RWPE1 (cell line): ENCODE results near the gene MICAL3.

Experiments used
- CTCF ChIA-PET: fragments of 350-600 bp; sonication (Branson Sonifier 250); formaldehyde crosslinking; extraction: SDS; loops from one replicate; lab custom pipeline; 2021; lab: Yijun Ruan, JAX
- POLR2A ChIA-PET: fragments of 400-600 bp; formaldehyde crosslinking; extraction: SDS; loops from one replicate; lab custom pipeline; 2020; ENCODE audit warnings: antibody characterized with exemption; ENCODE audit not compliant: low non-redundant PET; lab: Yijun Ruan, JAX
- DNase-seq: peaks from one replicate; pipeline ENCODE4 v3.0.0; 2012; ENCODE audit warnings: low spot score
- H3K27ac ChIP-seq: fragments of 450-650 bp; 2 replicates; pipeline ENCODE4 v1.5.1; 2017
- TF ChIP-seq, protein P1 (sequence below): fragments of 450-650 bp; conservative IDR thresholded peaks from 2 replicates; pipeline ENCODE4 v1.5.1; 2017; ENCODE audit warnings: low read depth, mild to moderate bottlenecking

MICAL3 gene

GRCh38 chr22:17803609-17804270 is 220.6 kb downstream of the MICAL3 start:
- TF ChIP-seq, protein P1, sequence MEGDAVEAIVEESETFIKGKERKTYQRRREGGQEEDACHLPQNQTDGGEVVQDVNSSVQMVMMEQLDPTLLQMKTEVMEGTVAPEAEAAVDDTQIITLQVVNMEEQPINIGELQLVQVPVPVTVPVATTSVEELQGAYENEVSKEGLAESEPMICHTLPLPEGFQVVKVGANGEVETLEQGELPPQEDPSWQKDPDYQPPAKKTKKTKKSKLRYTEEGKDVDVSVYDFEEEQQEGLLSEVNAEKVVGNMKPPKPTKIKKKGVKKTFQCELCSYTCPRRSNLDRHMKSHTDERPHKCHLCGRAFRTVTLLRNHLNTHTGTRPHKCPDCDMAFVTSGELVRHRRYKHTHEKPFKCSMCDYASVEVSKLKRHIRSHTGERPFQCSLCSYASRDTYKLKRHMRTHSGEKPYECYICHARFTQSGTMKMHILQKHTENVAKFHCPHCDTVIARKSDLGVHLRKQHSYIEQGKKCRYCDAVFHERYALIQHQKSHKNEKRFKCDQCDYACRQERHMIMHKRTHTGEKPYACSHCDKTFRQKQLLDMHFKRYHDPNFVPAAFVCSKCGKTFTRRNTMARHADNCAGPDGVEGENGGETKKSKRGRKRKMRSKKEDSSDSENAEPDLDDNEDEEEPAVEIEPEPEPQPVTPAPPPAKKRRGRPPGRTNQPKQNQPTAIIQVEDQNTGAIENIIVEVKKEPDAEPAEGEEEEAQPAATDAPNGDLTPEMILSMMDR: no peak
- ChIA-PET POLR2A (no interaction called here), CTCF (no interaction called here)
- peak overlapping the region; percentile 21 for H3K27ac ChIP-seq
- DNase-seq: peak; percentile 13

DNA sequence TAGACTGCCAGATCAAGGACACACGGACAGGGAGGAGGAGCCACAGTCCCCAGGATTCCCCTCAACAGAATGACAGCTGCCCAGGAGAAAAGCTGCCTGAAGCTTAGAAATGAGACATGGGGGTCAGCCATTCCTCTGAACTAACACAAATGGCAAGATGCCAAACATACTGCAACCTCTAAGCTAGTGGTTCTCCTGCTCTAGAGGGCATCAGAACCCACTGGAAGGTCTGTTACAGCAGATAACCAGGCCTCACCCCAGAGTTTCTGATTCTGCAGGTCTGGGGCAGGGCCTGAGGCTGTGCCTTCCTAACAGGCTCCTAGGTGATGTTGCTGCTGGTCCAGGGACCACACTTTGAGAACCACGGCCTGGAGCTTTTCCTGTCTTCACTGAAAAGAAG is 221.5 kb downstream of the MICAL3 start:
- TF ChIP-seq, protein P1: no peak
- ChIA-PET POLR2A (no interaction called here), CTCF (no interaction called here)
- DNase-seq: no peak
- H3K27ac ChIP-seq: peak overlapping the region; percentile 21; the same call in 1 of the 2 replicates

GRCh38 chr22:17802411-17802810 is 221.9 kb downstream of the MICAL3 start:
- ChIA-PET CTCF (no interaction called here), POLR2A (no interaction called here)
- TF ChIP-seq, protein P1: no peak
- H3K27ac ChIP-seq: peak overlapping the region; percentile 1; the same call in 1 of the 2 replicates
- no peak for DNase-seq

GRCh38 chr22:17797721-17798559 is 226.4 kb downstream of the MICAL3 start:
- TF ChIP-seq, protein P1: no peak
- no peak overlapping the region for H3K27ac ChIP-seq
- ChIA-PET POLR2A (no interaction called here), CTCF (interaction anchor here (0.6 kb wide), 1 partner anchor 13 kb away, joined by 3 read pairs; no protein-coding TSS in a partner anchor)
- DNase-seq: no peak

- TF ChIP-seq, protein P1: no peak
- DNase-seq: no peak
- ChIA-PET POLR2A (no interaction called here), CTCF (interaction anchor here (0.5 kb wide), 1 partner anchor 54 kb away, joined by 3 read pairs; no protein-coding TSS in a partner anchor)
- H3K27ac ChIP-seq: no peak overlapping the region
These were observed 227.7 kb downstream of the MICAL3 start for GRCh38 chr22:17796695-17797094.
